ENCODE measurements around the gene TNFAIP2. TPM values are rescaled to one million over a fixed set of nuclear protein-coding genes. Genes with fewer than 3 reads are reported as not detected.
A peak's percentile ranks its signal among the peaks of the same experiment; 100 is the strongest.
"Not testable (repeated sequence)": the region's sequence is repeated elsewhere in the genome, so short reads cannot be mapped to it uniquely, and the experiment has no call there.

Gene TNFAIP2
- total RNA-seq, 1 experiment from 2014 or later, result 20.5 TPM

GRCh38 chr14:103105580-103106150 is 17.6 kb upstream of the TNFAIP2 start:
- no peak for DNase-seq (ENCODE audit: low read depth)

GRCh38 chr14:103107455-103107854 is 15.8 kb upstream of the TNFAIP2 start:
- DNase-seq (ENCODE audit: low read depth), result no peak

- no peak for DNase-seq (ENCODE audit: low read depth)
Measured at GRCh38 chr14:103107941-103108748, 15.1 kb upstream of the TNFAIP2 start.

GRCh38 chr14:103108749-103109207 is 14.5 kb upstream of the TNFAIP2 start:
- DNase-seq (ENCODE audit: low read depth), result peak; percentile 73

GRCh38 chr14:103109535-103110441 is 13.5 kb upstream of the TNFAIP2 start:
- DNase-seq (ENCODE audit: low read depth), result peak; percentile 88

- DNase-seq (ENCODE audit: low read depth), result peak; percentile 17
Measured at GRCh38 chr14:103110681-103111231, 12.5 kb upstream of the TNFAIP2 start.

- no peak for DNase-seq (ENCODE audit: low read depth)
Measured at GRCh38 chr14:103111232-103111868, 11.9 kb upstream of the TNFAIP2 start.

GRCh38 chr14:103112400-103113243 is 10.6 kb upstream of the TNFAIP2 start:
- DNase-seq (ENCODE audit: low read depth), result no peak

- no peak for DNase-seq (ENCODE audit: low read depth)
Measured at GRCh38 chr14:103113303-103113702, 10.0 kb upstream of the TNFAIP2 start.

GRCh38 chr14:103113774-103114173 is 9.5 kb upstream of the TNFAIP2 start:
- DNase-seq (ENCODE audit: low read depth), result no peak

- peak; percentile 42 for DNase-seq (ENCODE audit: low read depth)
Measured at GRCh38 chr14:103115086-103115679, 8.1 kb upstream of the TNFAIP2 start.

GRCh38 chr14:103115845-103116572 is 7.3 kb upstream of the TNFAIP2 start:
- no peak for DNase-seq (ENCODE audit: low read depth)

GRCh38 chr14:103116636-103117035 is 6.6 kb upstream of the TNFAIP2 start:
- no peak for DNase-seq (ENCODE audit: low read depth)

- not testable (repeated sequence) for DNase-seq (ENCODE audit: low read depth)
Measured at GRCh38 chr14:103117499-103117898, 5.8 kb upstream of the TNFAIP2 start.

GRCh38 chr14:103118018-103118662 is 5.1 kb upstream of the TNFAIP2 start:
- DNase-seq (ENCODE audit: low read depth), result no peak

- DNase-seq (ENCODE audit: low read depth), result no peak
Measured at GRCh38 chr14:103118663-103119404, 4.4 kb upstream of the TNFAIP2 start.

- DNase-seq (ENCODE audit: low read depth), result not testable (repeated sequence)
Measured at GRCh38 chr14:103119527-103119926, 3.7 kb upstream of the TNFAIP2 start.
